IPS DF 6.9 (cell line): ENCODE data around the gene SAMD11.
"Not testable (repeated sequence)": the region's sequence is repeated elsewhere in the genome, so short reads cannot be mapped to it uniquely, and the experiment has no call there.

ENCODE experiments used
- DNase-seq: peaks from one replicate; pipeline ENCODE4 v3.0.0-alpha.2; 2013; ENCODE audit warnings: low read depth, low spot score
- H3K27ac ChIP-seq: one replicate; pipeline ENCODE4 v1.5.1; 2013; ENCODE audit warnings: low read length, control low read depth
- H3K27me3 ChIP-seq: 2 replicates; pipeline ENCODE4 v1.6.1; 2013; ENCODE audit warnings: mild to moderate bottlenecking, low read length; ENCODE audit not compliant: control insufficient read depth, insufficient read depth
- H3K36me3 ChIP-seq: 2 replicates; pipeline ENCODE4 v1.6.1; 2013; ENCODE audit warnings: low read length; ENCODE audit not compliant: control insufficient read depth, insufficient read depth
- H3K4me1 ChIP-seq: 2 replicates; pipeline ENCODE4 v1.6.1; 2013; ENCODE audit warnings: low read length; ENCODE audit not compliant: control insufficient read depth, insufficient read depth
- H3K4me3 ChIP-seq: 2 replicates; pipeline ENCODE4 v1.5.1; 2013; ENCODE audit warnings: mild to moderate bottlenecking, low read length
- H3K9me3 ChIP-seq: 2 replicates; pipeline ENCODE4 v1.6.1; 2013; ENCODE audit warnings: low read length, inconsistent platforms; ENCODE audit not compliant: control insufficient read depth, insufficient read depth
- WGBS: extraction: QIAGEN DNeasy Blood & Tissue Kit; methylation state at CpG from one replicate; pipeline ENCODE4 v1.1.7; 2013; ENCODE audit warnings: mixed read lengths, missing lambda C conversion rate; ENCODE audit not compliant: insufficient read length, insufficient coverage; 5-methylcytosine and 5-hydroxymethylcytosine counted together

SAMD11 gene

DNA sequence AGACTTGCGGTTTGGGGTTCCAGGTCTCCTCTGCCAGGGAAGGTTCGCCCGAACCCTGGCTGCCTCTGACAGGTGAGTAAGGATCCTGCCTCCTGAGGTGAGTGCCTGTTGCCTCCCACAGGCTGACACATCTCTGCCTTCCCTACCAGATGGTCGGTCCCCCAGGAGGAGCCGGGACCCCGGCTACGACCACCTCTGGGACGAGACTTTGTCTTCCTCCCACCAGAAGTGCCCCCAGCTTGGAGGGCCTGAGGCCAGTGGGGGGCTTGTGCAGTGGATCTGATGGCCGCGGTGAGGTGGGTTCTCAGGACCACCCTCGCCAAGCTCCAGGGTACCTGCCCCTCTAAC lies 50.5 kb downstream of the SAMD11 start:
- whole genome bisulfite sequencing = no CpG with 5 or more reads among the region's 11 CpGs
- no peaks in the 10 kb centered on the region; the same call in 1 of the 2 replicates for H3K27me3 ChIP-seq
- H3K36me3 ChIP-seq = no peaks in the 10 kb centered on the region
- DNase-seq = no peak
- peaks cover 5% of the 10 kb centered on the region for H3K4me1 ChIP-seq
- H3K4me3 ChIP-seq = no peak overlapping the region
- no peaks in the 10 kb centered on the region for H3K9me3 ChIP-seq
- H3K27ac ChIP-seq = no peak overlapping the region

DNA sequence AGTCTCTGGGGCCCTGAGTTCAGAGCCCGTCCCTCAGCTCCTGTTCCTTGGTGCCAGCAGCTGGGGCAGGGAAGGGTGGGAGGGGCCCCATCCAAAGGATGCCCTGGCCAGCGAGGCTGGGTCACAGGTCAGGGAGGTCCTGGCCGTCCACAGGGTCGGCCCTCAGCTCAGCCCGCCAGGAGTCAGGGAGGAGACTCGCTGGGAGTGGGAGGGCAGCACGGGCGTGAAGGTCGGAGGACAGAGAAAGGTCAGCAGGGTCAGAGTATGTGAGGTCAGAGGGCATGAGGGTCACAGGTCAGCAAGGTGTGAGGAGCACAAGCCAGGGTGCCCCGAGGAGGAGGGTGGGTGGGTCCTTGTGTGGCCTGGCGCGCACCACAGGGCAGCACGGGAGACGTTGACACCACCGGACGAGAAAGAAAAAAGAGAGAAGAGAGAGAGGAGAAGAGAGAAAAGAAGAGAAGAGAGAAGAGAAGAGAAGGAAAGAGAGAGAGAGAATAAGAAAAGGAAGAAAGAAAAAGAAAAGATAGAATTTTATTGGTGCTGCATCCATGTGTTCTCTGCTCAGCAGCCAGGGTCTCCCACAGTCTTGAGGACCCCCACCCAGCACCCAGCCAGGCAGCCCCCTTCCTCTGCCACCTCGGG lies 51.1 kb downstream of the SAMD11 start:
- no peak for DNase-seq
- Histone ChIP-seq H3K27me3 (no peaks in the 10 kb centered on the region; the same call in 1 of the 2 replicates), H3K27ac (no peak overlapping the region), H3K9me3 (no peaks in the 10 kb centered on the region), H3K4me3 (no peak overlapping the region), H3K36me3 (no peaks in the 10 kb centered on the region), H3K4me1 (peaks cover 5% of the 10 kb centered on the region)
- no CpG with 5 or more reads among the region's 17 CpGs for WGBS

DNA sequence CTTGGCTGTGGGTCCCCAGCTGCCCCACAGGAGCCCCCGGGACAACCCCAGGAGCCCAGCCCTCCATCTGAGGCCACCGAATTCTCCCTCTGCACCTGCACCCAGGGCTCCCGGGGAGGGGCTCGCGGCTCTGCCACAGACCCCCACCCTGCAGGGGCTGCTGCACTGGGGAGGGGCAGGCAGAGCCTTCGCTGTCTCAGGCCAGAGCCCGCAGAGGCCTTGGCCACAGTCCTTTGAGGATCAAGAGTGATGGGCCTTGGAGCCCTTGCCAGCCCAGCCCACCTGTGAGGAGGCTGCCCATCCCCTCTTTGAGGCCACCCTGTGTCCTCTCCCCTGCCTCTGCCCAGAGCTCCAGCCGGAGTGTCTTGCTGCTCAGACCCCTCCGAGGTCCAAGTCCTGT lies 51.6 kb downstream of the SAMD11 start:
- Histone ChIP-seq H3K9me3 (no peaks in the 10 kb centered on the region), H3K4me3 (no peak overlapping the region), H3K36me3 (no peaks in the 10 kb centered on the region), H3K27me3 (no peaks in the 10 kb centered on the region; the same call in 1 of the 2 replicates), H3K4me1 (peaks cover 2% of the 10 kb centered on the region), H3K27ac (no peak overlapping the region)
- no CpG with 5 or more reads among the region's 9 CpGs for WGBS
- DNase-seq = no peak

- H3K27me3 ChIP-seq = no peaks in the 10 kb centered on the region
- DNase-seq = no peak
- no peaks in the 10 kb centered on the region for H3K4me1 ChIP-seq
- H3K27ac ChIP-seq = no peak overlapping the region
- no peak overlapping the region for H3K4me3 ChIP-seq
- no peaks in the 10 kb centered on the region for H3K36me3 ChIP-seq
- WGBS = no CpG with 5 or more reads among the region's 40 CpGs
- H3K9me3 ChIP-seq = no peaks in the 10 kb centered on the region
These were observed 52.4 kb downstream of the SAMD11 start for GRCh38 chr1:975896-976683.

DNA sequence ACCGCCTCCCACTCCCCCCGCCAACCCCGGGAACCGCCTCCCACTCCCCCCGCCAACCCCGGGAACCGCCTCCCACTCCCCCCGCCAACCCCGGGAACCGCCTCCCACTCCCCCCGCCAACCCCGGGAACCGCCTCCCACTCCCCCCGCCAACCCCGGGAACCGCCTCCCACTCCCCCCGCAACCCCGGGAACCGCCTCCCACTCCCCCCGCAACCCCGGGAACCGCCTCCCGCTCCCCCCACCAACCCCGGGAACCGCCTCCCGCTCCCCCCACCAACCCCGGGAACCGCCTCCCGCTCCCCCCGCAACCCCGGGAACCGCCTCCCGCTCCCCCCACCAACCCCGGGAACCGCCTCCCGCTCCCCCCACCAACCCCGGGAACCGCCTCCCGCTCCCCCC lies 53.1 kb downstream of the SAMD11 start:
- DNase-seq, H3K36me3 ChIP-seq, H3K4me1 ChIP-seq, H3K9me3 ChIP-seq, H3K27ac ChIP-seq, H3K4me3 ChIP-seq, H3K27me3 ChIP-seq: not testable (repeated sequence)
- WGBS = no CpG with 5 or more reads among the region's 39 CpGs

DNA sequence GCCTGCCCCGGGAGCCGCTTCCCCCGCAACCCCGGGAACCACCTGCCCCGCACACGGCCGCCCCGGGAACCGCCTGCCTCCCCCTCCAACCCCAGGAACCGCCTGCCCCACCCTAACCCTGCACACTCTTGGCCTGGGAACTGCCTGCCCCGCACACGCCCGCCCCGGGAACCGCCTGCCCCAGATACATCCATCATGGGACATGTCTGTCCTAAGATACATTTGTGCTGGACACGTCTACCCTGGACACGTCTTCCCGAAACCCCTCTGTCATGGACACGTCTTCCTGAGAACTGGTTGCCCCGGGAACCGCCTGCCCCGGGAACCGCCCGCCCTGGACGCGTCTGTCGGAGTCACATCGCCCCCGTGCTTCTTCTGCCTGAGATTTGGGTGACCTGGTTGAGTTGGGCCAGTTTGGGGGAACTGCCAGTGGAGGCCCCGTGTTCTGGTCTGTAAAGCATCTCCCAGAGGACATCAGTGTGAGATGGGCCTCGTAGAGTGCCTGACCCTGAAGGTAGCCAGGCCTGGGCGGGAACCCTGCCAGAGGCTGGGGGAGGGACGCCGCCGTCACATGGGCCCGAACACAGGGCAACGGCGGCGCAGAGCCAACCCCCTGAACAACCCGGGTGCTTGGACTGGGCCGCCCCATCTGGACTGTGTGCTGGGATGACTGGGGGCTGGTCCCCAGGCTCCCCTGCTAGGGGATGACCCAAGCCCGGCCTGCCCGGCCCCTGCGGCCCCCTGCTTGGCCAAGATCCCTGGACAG lies 54.5 kb downstream of the SAMD11 start:
- H3K36me3 ChIP-seq = no peaks in the 10 kb centered on the region
- no peaks in the 10 kb centered on the region for H3K9me3 ChIP-seq
- no peak overlapping the region for H3K27ac ChIP-seq
- H3K4me3 ChIP-seq = no peak overlapping the region
- DNase-seq = no peak
- H3K4me1 ChIP-seq = no peaks in the 10 kb centered on the region
- no peaks in the 10 kb centered on the region for H3K27me3 ChIP-seq
- no CpG with 5 or more reads among the region's 44 CpGs for WGBS

- no peaks in the 10 kb centered on the region for H3K27me3 ChIP-seq
- H3K4me1 ChIP-seq = no peaks in the 10 kb centered on the region
- H3K36me3 ChIP-seq = no peaks in the 10 kb centered on the region
- H3K9me3 ChIP-seq = no peaks in the 10 kb centered on the region
- H3K4me3 ChIP-seq = no peak overlapping the region
- H3K27ac ChIP-seq = no peak overlapping the region
- WGBS = no CpG with 5 or more reads among the region's 60 CpGs
- no peak for DNase-seq
These were observed 55.4 kb downstream of the SAMD11 start for GRCh38 chr1:978835-979743.

DNA sequence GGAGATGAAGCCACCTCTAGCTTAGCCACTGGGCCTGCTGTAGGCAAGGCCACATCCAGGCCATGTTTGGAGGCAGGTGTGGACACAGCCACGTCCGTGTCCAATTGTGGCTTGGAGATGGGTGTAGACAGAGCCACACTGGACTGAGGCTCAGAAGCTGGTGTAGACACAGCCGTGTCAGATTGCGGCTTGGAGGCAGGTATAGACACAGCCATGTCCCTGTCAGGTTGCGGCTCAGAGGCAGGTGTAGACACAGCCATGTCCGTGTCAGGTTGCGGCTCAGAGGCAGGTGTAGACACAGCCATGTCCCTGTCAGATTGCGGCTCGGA lies 56.0 kb downstream of the SAMD11 start:
- no peaks in the 10 kb centered on the region for H3K27me3 ChIP-seq
- no peak overlapping the region for H3K4me3 ChIP-seq
- no peaks in the 10 kb centered on the region for H3K36me3 ChIP-seq
- no peak overlapping the region for H3K27ac ChIP-seq
- no peaks in the 10 kb centered on the region for H3K9me3 ChIP-seq
- WGBS = no CpG with 5 or more reads among the region's 9 CpGs
- H3K4me1 ChIP-seq = no peaks in the 10 kb centered on the region
- DNase-seq = no peak

DNA sequence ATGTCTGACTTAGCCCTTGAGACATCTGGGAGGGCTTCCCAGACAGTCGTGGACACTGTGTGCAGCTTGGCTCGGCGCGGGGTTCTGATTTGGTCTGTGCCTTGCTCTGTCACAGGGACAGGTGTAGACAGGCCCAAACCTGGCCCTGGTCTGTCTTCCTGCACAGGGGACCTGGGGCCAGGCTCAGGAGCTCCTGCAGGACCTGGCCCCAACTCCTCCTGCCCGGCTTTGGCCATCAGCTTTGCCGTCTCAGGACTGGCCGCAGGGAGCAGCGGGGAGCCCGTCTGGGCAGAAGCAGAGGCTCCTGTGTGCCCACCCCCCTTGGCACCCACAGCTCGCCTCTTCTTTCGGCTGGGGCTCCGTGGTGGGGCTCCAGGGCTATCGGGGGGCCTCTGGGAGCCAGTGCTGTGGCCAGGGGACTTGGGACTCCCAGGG lies 56.4 kb downstream of the SAMD11 start:
- H3K4me1 ChIP-seq = no peaks in the 10 kb centered on the region
- no peaks in the 10 kb centered on the region for H3K27me3 ChIP-seq
- H3K4me3 ChIP-seq = no peak overlapping the region
- DNase-seq = no peak
- no peak overlapping the region for H3K27ac ChIP-seq
- no peaks in the 10 kb centered on the region for H3K36me3 ChIP-seq
- WGBS = no CpG with 5 or more reads among the region's 13 CpGs
- H3K9me3 ChIP-seq = no peaks in the 10 kb centered on the region
